Esophagus squamous epithelium (tissue), 4 donors: ENCODE measurements around the gene MMD.

Experiments
- CTCF ChIP-seq, 6 experiments: fragments of 450-650 bp in 4 of 6; fragments of 200-600 bp in 2 of 6; sonication (generic) in 2 of 6; IDR thresholded peaks; one replicate each; pipeline ENCODE4 v1.5.1; 2016 to 2019; ENCODE audit warnings: antibody characterized with exemption in 6 of 6, mild to moderate bottlenecking in 4 of 6, moderate library complexity in 4 of 6
- POLR2A ChIP-seq, 4 donors: fragments of 450-650 bp; IDR thresholded peaks; one replicate each; pipeline ENCODE4 v1.6.1; 2017; ENCODE audit warnings: antibody characterized with exemption in 4 of 4, mild to moderate bottlenecking in 4 of 4, moderate library complexity in 3 of 4

- TF ChIP-seq POLR2A (IDR thresholded peaks at IDR 0.05) (no peak), CTCF (IDR thresholded peaks at IDR 0.05) (no peak)
Observed at GRCh38 chr17:55405600-55405999, 16.0 kb downstream of the MMD start.
